GM21717 (cell line): ENCODE measurements around the gene RND3.

Experiments
- ATAC-seq: cut with Tn5 transposase; IDR thresholded peaks from one replicate; pipeline ENCODE4 v1.9.1; 2021; ENCODE audit warnings: mild to moderate bottlenecking, moderate library complexity; ENCODE audit not compliant: unreplicated experiment

The RND3 gene

GRCh38 chr2:150476809-150477302, 10.6 kb downstream of the RND3 start:
- ATAC-seq = no peak

GRCh38 chr2:150476286-150476685, 11.2 kb downstream of the RND3 start:
- ATAC-seq = no peak

GRCh38 chr2:150475479-150476250, 11.8 kb downstream of the RND3 start:
- ATAC-seq = no peak

GRCh38 chr2:150474326-150475074, 13.0 kb downstream of the RND3 start:
- no peak for ATAC-seq

GRCh38 chr2:150473767-150474166, 13.7 kb downstream of the RND3 start:
- no peak for ATAC-seq

- no peak for ATAC-seq
These were observed 15.0 kb downstream of the RND3 start for GRCh38 chr2:150472511-150472899.

GRCh38 chr2:150471813-150472510, 15.5 kb downstream of the RND3 start:
- no peak for ATAC-seq

- no peak for ATAC-seq
These were observed 17.0 kb downstream of the RND3 start for GRCh38 chr2:150470435-150470834.

- no peak for ATAC-seq
These were observed 17.7 kb downstream of the RND3 start for GRCh38 chr2:150469706-150470274.

GRCh38 chr2:150468350-150468960, 19.0 kb downstream of the RND3 start:
- ATAC-seq = no peak

- no peak for ATAC-seq
These were observed 19.9 kb downstream of the RND3 start for GRCh38 chr2:150467621-150467963.

GRCh38 chr2:150466741-150467620, 20.5 kb downstream of the RND3 start:
- no peak for ATAC-seq

- ATAC-seq = no peak
These were observed 21.5 kb downstream of the RND3 start for GRCh38 chr2:150465703-150466569.

- no peak for ATAC-seq
These were observed 22.5 kb downstream of the RND3 start for GRCh38 chr2:150464986-150465385.

- ATAC-seq = no peak
These were observed 23.2 kb downstream of the RND3 start for GRCh38 chr2:150464270-150464669.

GRCh38 chr2:150462770-150463169, 24.7 kb downstream of the RND3 start:
- no peak for ATAC-seq

GRCh38 chr2:150459281-150459680, 28.2 kb downstream of the RND3 start:
- ATAC-seq = no peak

- ATAC-seq = no peak
These were observed 36.7 kb downstream of the RND3 start for GRCh38 chr2:150450765-150451164.

- ATAC-seq = no peak
These were observed 37.6 kb downstream of the RND3 start for GRCh38 chr2:150449856-150450255.
